Measurements from ENCODE around the gene PADI4. TPM values are rescaled to one million over a fixed set of nuclear protein-coding genes. Genes with fewer than 3 reads are reported as not detected.

Gene PADI4
- total RNA-seq, 2 donors from 2014 or later: not detected

- ATAC-seq (no peak), DNase-seq (no peak)
- TF ChIP-seq POLR2A (IDR thresholded peaks at IDR 0.05) (no peak), CTCF (IDR thresholded peaks at IDR 0.05) (no peak)
- Histone ChIP-seq H3K27ac (no peak overlapping the region), H3K27me3 (no peaks in the 10 kb centered on the region), H3K36me3 (replicated peaks in 1 of 2; ENCODE audit: insufficient read depth in 1 of 2, low read depth in 2 of 2) (no peaks in the 10 kb centered on the region), H3K4me3 (no peak overlapping the region), H3K4me1 (no peaks in the 10 kb centered on the region), H3K9me3 (no peaks in the 10 kb centered on the region)
- intact Hi-C loops (cut with DNase I): no loop called here
- 71 to 77% methylated on average over 7 to 9 of the region's 9 CpGs for WGBS, 2 donors
These were observed 51.8 kb downstream of the PADI4 start for GRCh38 chr1:17359808-17360207.

GRCh38 chr1:17360272-17360956 lies 52.4 kb downstream of the PADI4 start:
- no peak for TF ChIP-seq CTCF (IDR thresholded peaks at IDR 0.05)
- TF ChIP-seq POLR2A (IDR thresholded peaks at IDR 0.05): no peak
- DNase-seq (no peak), ATAC-seq (no peak)
- no peak overlapping the region for H3K27ac ChIP-seq
- no peaks in the 10 kb centered on the region for H3K36me3 ChIP-seq (replicated peaks in 1 of 2; ENCODE audit: insufficient read depth in 1 of 2, low read depth in 2 of 2)
- H3K4me1 ChIP-seq: no peaks in the 10 kb centered on the region
- intact Hi-C loops (cut with DNase I): no loop called here
- no peak overlapping the region for H3K4me3 ChIP-seq
- 80% methylated on average over 10 of the region's 11 CpGs for WGBS, 2 donors
- no peaks in the 10 kb centered on the region for H3K27me3 ChIP-seq
- H3K9me3 ChIP-seq: no peaks in the 10 kb centered on the region

GRCh38 chr1:17361687-17362086 lies 53.7 kb downstream of the PADI4 start:
- Histone ChIP-seq H3K9me3 (no peaks in the 10 kb centered on the region), H3K4me1 (no peaks in the 10 kb centered on the region), H3K27ac (no peak overlapping the region), H3K27me3 (no peaks in the 10 kb centered on the region), H3K4me3 (no peak overlapping the region), H3K36me3 (replicated peaks in 1 of 2; ENCODE audit: insufficient read depth in 1 of 2, low read depth in 2 of 2) (no peaks in the 10 kb centered on the region)
- no peak for TF ChIP-seq POLR2A (IDR thresholded peaks at IDR 0.05)
- no peak for TF ChIP-seq CTCF (IDR thresholded peaks at IDR 0.05)
- WGBS, 2 donors: 60 to 68% methylated on average over 4 of the region's 4 CpGs
- DNase-seq (no peak), ATAC-seq (no peak)
- intact Hi-C loops (cut with DNase I): no loop called here

- 73 to 83% methylated on average over 6 to 11 of the region's 12 CpGs for WGBS, 2 donors
- Histone ChIP-seq H3K4me3 (no peak overlapping the region), H3K4me1 (no peaks in the 10 kb centered on the region), H3K9me3 (no peaks in the 10 kb centered on the region), H3K27ac (no peak overlapping the region), H3K36me3 (replicated peaks in 1 of 2; ENCODE audit: insufficient read depth in 1 of 2, low read depth in 2 of 2) (no peaks in the 10 kb centered on the region), H3K27me3 (no peaks in the 10 kb centered on the region)
- DNase-seq (no peak), ATAC-seq (no peak)
- TF ChIP-seq POLR2A (IDR thresholded peaks at IDR 0.05) (no peak), CTCF (IDR thresholded peaks at IDR 0.05) (no peak)
- intact Hi-C loops (cut with DNase I): no loop called here
These were observed 55.4 kb downstream of the PADI4 start for GRCh38 chr1:17363351-17363750.

- Histone ChIP-seq H3K4me1 (no peaks in the 10 kb centered on the region), H3K27me3 (no peaks in the 10 kb centered on the region), H3K4me3 (no peak overlapping the region), H3K36me3 (replicated peaks in 1 of 2; ENCODE audit: insufficient read depth in 1 of 2, low read depth in 2 of 2) (no peaks in the 10 kb centered on the region), H3K9me3 (no peaks in the 10 kb centered on the region), H3K27ac (no peak overlapping the region)
- intact Hi-C loops (cut with DNase I): no loop called here
- DNase-seq: no peak
- no peak for ATAC-seq
- WGBS, 2 donors: 64 to 79% methylated on average over 4 of the region's 4 CpGs
- no peak for TF ChIP-seq POLR2A (IDR thresholded peaks at IDR 0.05)
These were observed 55.8 kb downstream of the PADI4 start for GRCh38 chr1:17363771-17364170.
